HepG2 (cell line): Measurements from ENCODE around the gene CISD3. TPM values are rescaled to one million over a fixed set of nuclear protein-coding genes. Genes with fewer than 3 reads are reported as not detected.

Source experiments
- CHD2 ChIP-seq: IDR thresholded peaks from 2 replicates; pipeline ENCODE4 v1.6.1; 2011; ENCODE audit warnings: low read depth, low read length, improper control_type of control experiment
- CREM ChIP-seq, 2 experiments: sonication (generic) in 1 of 2; formaldehyde crosslinking in 1 of 2; IDR thresholded peaks; 2 replicates each; pipeline versions ENCODE4 v1.4.0 to v1.6.1; 2016 to 2020; ENCODE audit warnings: antibody characterized with exemption in 1 of 2, mild to moderate bottlenecking in 1 of 2, missing genetic modification reagents in 1 of 2
- E2F2 ChIP-seq: sonication (generic); formaldehyde crosslinking; IDR thresholded peaks from 2 replicates; pipeline ENCODE4 v1.4.0; 2020; ENCODE audit warnings: missing genetic modification reagents, borderline replicate concordance
- GATAD2A ChIP-seq: IDR thresholded peaks from 2 replicates; pipeline ENCODE4 v1.6.1; 2016
- HDAC1 ChIP-seq: sonication (generic); formaldehyde crosslinking; IDR thresholded peaks from 2 replicates; pipeline ENCODE4 v1.5.1; 2020; ENCODE audit warnings: mild to moderate bottlenecking, missing genetic modification reagents
- HNRNPL ChIP-seq: fragments of 200-400 bp; formaldehyde crosslinking; IDR thresholded peaks from 2 replicates; pipeline ENCODE4 v1.6.1; 2017; ENCODE audit warnings: mild to moderate bottlenecking, low read depth, low read length
- KLF15 ChIP-seq: sonication (generic); formaldehyde crosslinking; IDR thresholded peaks from 2 replicates; pipeline ENCODE4 v1.8.1; 2023; ENCODE audit warnings: borderline replicate concordance, mild to moderate bottlenecking, inconsistent platforms, missing genetic modification reagents, mixed read lengths
- MXD4 ChIP-seq: IDR thresholded peaks from 2 replicates; pipeline ENCODE4 v1.6.1; 2016; ENCODE audit warnings: mild to moderate bottlenecking, missing biosample characterization, missing genetic modification reagents
- PAF1 ChIP-seq: IDR thresholded peaks from 2 replicates; pipeline ENCODE4 v1.6.1; 2016; ENCODE audit warnings: missing genetic modification reagents, missing compliant biosample characterization
- PCBP1 ChIP-seq: fragments of 200-400 bp; formaldehyde crosslinking; IDR thresholded peaks from 2 replicates; pipeline ENCODE4 v1.6.1; 2017; ENCODE audit warnings: mild to moderate bottlenecking, low read depth, low read length, borderline replicate concordance
- RBAK ChIP-seq: sonication (generic); formaldehyde crosslinking; IDR thresholded peaks from 2 replicates; pipeline ENCODE4 v1.5.1; 2020; ENCODE audit warnings: mild to moderate bottlenecking, missing genetic modification reagents
- RBM39 ChIP-seq: fragments of 200-400 bp; formaldehyde crosslinking; IDR thresholded peaks from one replicate; pipeline ENCODE4 v1.6.1; 2018; ENCODE audit warnings: antibody characterized with exemption, mild to moderate bottlenecking, low read depth, low read length; ENCODE audit not compliant: poor library complexity, severe bottlenecking
- SMAD9 ChIP-seq: sonication (generic); formaldehyde crosslinking; IDR thresholded peaks from 2 replicates; pipeline ENCODE4 v1.5.1; 2020; ENCODE audit warnings: mild to moderate bottlenecking, missing genetic modification reagents
- SP140L ChIP-seq: sonication (generic); formaldehyde crosslinking; IDR thresholded peaks from 2 replicates; pipeline ENCODE4 v1.4.0; 2020; ENCODE audit warnings: missing genetic modification reagents, borderline replicate concordance
- THAP11 ChIP-seq: IDR thresholded peaks from 2 replicates; pipeline ENCODE4 v1.6.1; 2016; ENCODE audit warnings: missing biosample characterization, missing genetic modification reagents
- ZMAT3 ChIP-seq: sonication (generic); formaldehyde crosslinking; conservative IDR thresholded peaks from 2 replicates; pipeline ENCODE4 v1.7.0; 2021; ENCODE audit warnings: missing genetic modification reagents
- ZNF296 ChIP-seq: sonication (generic); formaldehyde crosslinking; conservative IDR thresholded peaks from 2 replicates; pipeline ENCODE4 v1.5.0; 2020; ENCODE audit warnings: mild to moderate bottlenecking, missing genetic modification reagents
- ZNF564 ChIP-seq: sonication (generic); formaldehyde crosslinking; IDR thresholded peaks from 2 replicates; pipeline ENCODE4 v1.8.1; 2023; ENCODE audit warnings: mild to moderate bottlenecking, missing genetic modification reagents
- ZNF597 ChIP-seq: sonication (generic); formaldehyde crosslinking; IDR thresholded peaks from 2 replicates; pipeline ENCODE4 v1.5.0; 2020; ENCODE audit warnings: missing genetic modification reagents
- polyA plus RNA-seq, 8 experiments: library from polyadenylated mRNA; depleted of rRNA in 3 of 8; stranded (reverse) in 7 of 8; unstranded in 1 of 8; fragments of >200 nt; fragmentation: Illumina TruSeq in 4 of 8; extraction: Trizol in 4 of 8; gene quantifications; 2 replicates each; pipeline versions ENCODE4 v1.2.1 to v1.2.3, GENCODE V29; 2011 to 2016; ENCODE audit warnings: low read depth in 4 of 8, missing spikeins in 1 of 8, mixed read lengths in 1 of 8; ENCODE audit not compliant: insufficient read depth in 1 of 8
- total RNA-seq, 5 experiments: library from RNA; depleted of rRNA; stranded (reverse); fragments of >200 nt; fragmentation: Illumina TruSeq; extraction: Trizol; gene quantifications; 2 replicates each; pipeline ENCODE4 v1.2.3, GENCODE V29; 2016; ENCODE audit warnings: low read depth in 1 of 5
- TF ChIP-seq, protein P1 (sequence below): sonication (generic); formaldehyde crosslinking; IDR thresholded peaks from 2 replicates; pipeline ENCODE4 v1.4.0; 2020; ENCODE audit warnings: missing genetic modification reagents
- TF ChIP-seq, protein P2 (sequence below): IDR thresholded peaks from 2 replicates; pipeline ENCODE4 v1.6.1; 2016
- TF ChIP-seq, protein P3 (sequence below): sonication (generic); formaldehyde crosslinking; IDR thresholded peaks from 2 replicates; pipeline ENCODE4 v1.5.1; 2020; ENCODE audit warnings: missing genetic modification reagents, mild to moderate bottlenecking, borderline replicate concordance

The CISD3 gene
- total and polyA plus RNA-seq, 2 of the 13 experiments (the other 11 are each of a cell fraction or from before 2014, with no cell fraction given): 30.0 to 34.1 TPM

- TF ChIP-seq E2F2: peak; percentile 93; the same call in 1 of the 2 replicates
- TF ChIP-seq HNRNPL: peak; percentile 86
- TF ChIP-seq, protein P1, sequence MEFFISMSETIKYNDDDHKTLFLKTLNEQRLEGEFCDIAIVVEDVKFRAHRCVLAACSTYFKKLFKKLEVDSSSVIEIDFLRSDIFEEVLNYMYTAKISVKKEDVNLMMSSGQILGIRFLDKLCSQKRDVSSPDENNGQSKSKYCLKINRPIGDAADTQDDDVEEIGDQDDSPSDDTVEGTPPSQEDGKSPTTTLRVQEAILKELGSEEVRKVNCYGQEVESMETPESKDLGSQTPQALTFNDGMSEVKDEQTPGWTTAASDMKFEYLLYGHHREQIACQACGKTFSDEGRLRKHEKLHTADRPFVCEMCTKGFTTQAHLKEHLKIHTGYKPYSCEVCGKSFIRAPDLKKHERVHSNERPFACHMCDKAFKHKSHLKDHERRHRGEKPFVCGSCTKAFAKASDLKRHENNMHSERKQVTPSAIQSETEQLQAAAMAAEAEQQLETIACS: peak; percentile 98
- TF ChIP-seq PAF1 (CRISPR knock-in tag): no peak
- peak; percentile 50; the same call in 1 of the 2 replicates for TF ChIP-seq ZNF564 (CRISPR knock-in tag)
- TF ChIP-seq ZMAT3: peak; percentile 64
- TF ChIP-seq SP140L: peak; percentile 81; the same call in 1 of the 2 replicates
- no peak for TF ChIP-seq RBAK (CRISPR knock-in tag)
- peak; percentile 81 for TF ChIP-seq ZNF296 (CRISPR knock-in tag)
- peak; percentile 79 for TF ChIP-seq MXD4 (CRISPR knock-in tag)
- no peak; the same call in 1 of the 2 replicates for TF ChIP-seq SMAD9 (CRISPR knock-in tag)
- peak; percentile 60; the same call in 1 of the 2 replicates for TF ChIP-seq ZNF597
- peak; percentile 79 for TF ChIP-seq THAP11 (CRISPR knock-in tag)
- 0 out of 2 replicates have a peak, but pooled peaks have one; percentile 23 for TF ChIP-seq PCBP1
- TF ChIP-seq KLF15 (CRISPR knock-in tag): no peak; the same call in 1 of the 2 replicates
- TF ChIP-seq CHD2: peak; percentile 96
- TF ChIP-seq RBM39: peak; percentile 22
- peak; percentile 58 for TF ChIP-seq HDAC1 (CRISPR knock-in tag)
- peak; percentile 53; the same call in 1 of the 2 replicates for TF ChIP-seq GATAD2A (CRISPR knock-in tag)
- TF ChIP-seq, protein P2, sequence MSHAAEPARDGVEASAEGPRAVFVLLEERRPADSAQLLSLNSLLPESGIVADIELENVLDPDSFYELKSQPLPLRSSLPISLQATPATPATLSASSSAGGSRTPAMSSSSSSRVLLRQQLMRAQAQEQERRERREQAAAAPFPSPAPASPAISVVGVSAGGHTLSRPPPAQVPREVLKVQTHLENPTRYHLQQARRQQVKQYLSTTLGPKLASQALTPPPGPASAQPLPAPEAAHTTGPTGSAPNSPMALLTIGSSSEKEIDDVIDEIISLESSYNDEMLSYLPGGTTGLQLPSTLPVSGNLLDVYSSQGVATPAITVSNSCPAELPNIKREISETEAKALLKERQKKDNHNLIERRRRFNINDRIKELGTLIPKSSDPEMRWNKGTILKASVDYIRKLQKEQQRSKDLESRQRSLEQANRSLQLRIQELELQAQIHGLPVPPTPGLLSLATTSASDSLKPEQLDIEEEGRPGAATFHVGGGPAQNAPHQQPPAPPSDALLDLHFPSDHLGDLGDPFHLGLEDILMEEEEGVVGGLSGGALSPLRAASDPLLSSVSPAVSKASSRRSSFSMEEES: peak; percentile 72
- TF ChIP-seq, protein P3, sequence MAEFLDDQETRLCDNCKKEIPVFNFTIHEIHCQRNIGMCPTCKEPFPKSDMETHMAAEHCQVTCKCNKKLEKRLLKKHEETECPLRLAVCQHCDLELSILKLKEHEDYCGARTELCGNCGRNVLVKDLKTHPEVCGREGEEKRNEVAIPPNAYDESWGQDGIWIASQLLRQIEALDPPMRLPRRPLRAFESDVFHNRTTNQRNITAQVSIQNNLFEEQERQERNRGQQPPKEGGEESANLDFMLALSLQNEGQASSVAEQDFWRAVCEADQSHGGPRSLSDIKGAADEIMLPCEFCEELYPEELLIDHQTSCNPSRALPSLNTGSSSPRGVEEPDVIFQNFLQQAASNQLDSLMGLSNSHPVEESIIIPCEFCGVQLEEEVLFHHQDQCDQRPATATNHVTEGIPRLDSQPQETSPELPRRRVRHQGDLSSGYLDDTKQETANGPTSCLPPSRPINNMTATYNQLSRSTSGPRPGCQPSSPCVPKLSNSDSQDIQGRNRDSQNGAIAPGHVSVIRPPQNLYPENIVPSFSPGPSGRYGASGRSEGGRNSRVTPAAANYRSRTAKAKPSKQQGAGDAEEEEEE (CRISPR knock-in tag): no peak
- peak; percentile 42; the same call in 1 of the 2 replicates for TF ChIP-seq CREM (IDR thresholded peaks at IDR 0.05)
- TF ChIP-seq CREM (CRISPR knock-in tag; IDR thresholded peaks at IDR 0.05): no peak
Observed at GRCh38 chr17:38702166-38702915, 27.8 kb upstream of the CISD3 start (continued).
